Neural progenitor cell (in vitro differentiated cells): ENCODE measurements around the gene LTN1.

Experiments used
- EZH2 ChIP-seq: fragments of 200-600 bp; sonication (generic); IDR thresholded peaks from 2 replicates; pipeline ENCODE4 v1.6.1; 2017; ENCODE audit warnings: antibody characterized with exemption, mild to moderate bottlenecking, moderate library complexity
- TF ChIP-seq, protein P1 (sequence below): fragments of 200-600 bp; sonication (generic); IDR thresholded peaks from 2 replicates; pipeline ENCODE4 v1.5.1; 2017; ENCODE audit warnings: antibody characterized with exemption, mild to moderate bottlenecking

GRCh38 chr21:29018540-29018939, 25.9 kb upstream of the LTN1 start:
- TF ChIP-seq EZH2: no peak
- TF ChIP-seq, protein P1, sequence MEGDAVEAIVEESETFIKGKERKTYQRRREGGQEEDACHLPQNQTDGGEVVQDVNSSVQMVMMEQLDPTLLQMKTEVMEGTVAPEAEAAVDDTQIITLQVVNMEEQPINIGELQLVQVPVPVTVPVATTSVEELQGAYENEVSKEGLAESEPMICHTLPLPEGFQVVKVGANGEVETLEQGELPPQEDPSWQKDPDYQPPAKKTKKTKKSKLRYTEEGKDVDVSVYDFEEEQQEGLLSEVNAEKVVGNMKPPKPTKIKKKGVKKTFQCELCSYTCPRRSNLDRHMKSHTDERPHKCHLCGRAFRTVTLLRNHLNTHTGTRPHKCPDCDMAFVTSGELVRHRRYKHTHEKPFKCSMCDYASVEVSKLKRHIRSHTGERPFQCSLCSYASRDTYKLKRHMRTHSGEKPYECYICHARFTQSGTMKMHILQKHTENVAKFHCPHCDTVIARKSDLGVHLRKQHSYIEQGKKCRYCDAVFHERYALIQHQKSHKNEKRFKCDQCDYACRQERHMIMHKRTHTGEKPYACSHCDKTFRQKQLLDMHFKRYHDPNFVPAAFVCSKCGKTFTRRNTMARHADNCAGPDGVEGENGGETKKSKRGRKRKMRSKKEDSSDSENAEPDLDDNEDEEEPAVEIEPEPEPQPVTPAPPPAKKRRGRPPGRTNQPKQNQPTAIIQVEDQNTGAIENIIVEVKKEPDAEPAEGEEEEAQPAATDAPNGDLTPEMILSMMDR: no peak
